ENCODE results near the gene HERC2. TPM values are rescaled to one million over a fixed set of nuclear protein-coding genes. Genes with fewer than 3 reads are reported as not detected.
A peak's percentile ranks its signal among the peaks of the same experiment; 100 is the strongest.

Gene HERC2
- total RNA-seq, 1 donor from 2014 or later = 111 TPM

- H3K9me3 Mint-ChIP-seq (ENCODE audit: unreplicated experiment) = peaks cover 22% of the 10 kb centered on the region
- no peak for DNase-seq
- H3K27me3 Mint-ChIP-seq (ENCODE audit: unreplicated experiment) = peaks cover 30% of the 10 kb centered on the region
- H3K4me1 Mint-ChIP-seq (ENCODE audit: low read depth, unreplicated experiment) = peaks cover 34% of the 10 kb centered on the region
- H3K27ac Mint-ChIP-seq (ENCODE audit: unreplicated experiment) = peak overlapping the region; percentile 23
- H3K36me3 Mint-ChIP-seq (ENCODE audit: unreplicated experiment) = no peaks in the 10 kb centered on the region
- no peak for TF ChIP-seq CTCF (IDR thresholded peaks at IDR 0.05; ENCODE audit: partially characterized antibody, unreplicated experiment)
- peak overlapping the region; percentile 81 for H3K4me3 Mint-ChIP-seq (ENCODE audit: unreplicated experiment)
These were observed 222.3 kb downstream of the HERC2 start for GRCh38 chr15:28099555-28100140.

GRCh38 chr15:28098766-28099554 is 223.0 kb downstream of the HERC2 start, which contains the start of gene OCA2:
OCA2 (minus strand) TSS chr15:28099315; CDS start chr15:28081874, 17,441 bp downstream.
- Mint-ChIP-seq H3K4me3 (ENCODE audit: unreplicated experiment) (peak within 1 kb of the TSS; percentile 81), H3K36me3 (ENCODE audit: unreplicated experiment) (no peaks in the 10 kb centered on the region), H3K9me3 (ENCODE audit: unreplicated experiment) (peaks cover 22% of the 10 kb centered on the region), H3K27ac (ENCODE audit: unreplicated experiment) (peak within 1 kb of the TSS; percentile 23), H3K27me3 (ENCODE audit: unreplicated experiment) (peaks cover 30% of the 10 kb centered on the region), H3K4me1 (ENCODE audit: low read depth, unreplicated experiment) (peaks cover 31% of the 10 kb centered on the region)
- peak; percentile 88 for DNase-seq
- peak; percentile 84 for TF ChIP-seq CTCF (IDR thresholded peaks at IDR 0.05; ENCODE audit: partially characterized antibody, unreplicated experiment)

- Mint-ChIP-seq H3K9me3 (ENCODE audit: unreplicated experiment) (peaks cover 22% of the 10 kb centered on the region), H3K27ac (ENCODE audit: unreplicated experiment) (no peak overlapping the region)
- DNase-seq = no peak
These were observed 223.6 kb downstream of the HERC2 start for GRCh38 chr15:28098360-28098765.

GRCh38 chr15:28097656-28098359 is 224.2 kb downstream of the HERC2 start:
- Mint-ChIP-seq H3K4me1 (ENCODE audit: low read depth, unreplicated experiment) (peaks cover 31% of the 10 kb centered on the region), H3K36me3 (ENCODE audit: unreplicated experiment) (no peaks in the 10 kb centered on the region), H3K27ac (ENCODE audit: unreplicated experiment) (peak overlapping the region; percentile 79), H3K4me3 (ENCODE audit: unreplicated experiment) (peak overlapping the region; percentile 83), H3K9me3 (ENCODE audit: unreplicated experiment) (peaks cover 22% of the 10 kb centered on the region), H3K27me3 (ENCODE audit: unreplicated experiment) (peaks cover 31% of the 10 kb centered on the region)
- DNase-seq = no peak
- TF ChIP-seq CTCF (IDR thresholded peaks at IDR 0.05; ENCODE audit: partially characterized antibody, unreplicated experiment) = no peak

More at GRCh38 chr15:28098360-28098765, 223.6 kb downstream of the HERC2 start:
- TF ChIP-seq CTCF (IDR thresholded peaks at IDR 0.05; ENCODE audit: partially characterized antibody, unreplicated experiment) = no peak
- peaks cover 31% of the 10 kb centered on the region for H3K4me1 Mint-ChIP-seq (ENCODE audit: low read depth, unreplicated experiment)
- H3K27me3 Mint-ChIP-seq (ENCODE audit: unreplicated experiment) = peaks cover 32% of the 10 kb centered on the region
- no peaks in the 10 kb centered on the region for H3K36me3 Mint-ChIP-seq (ENCODE audit: unreplicated experiment)
- H3K4me3 Mint-ChIP-seq (ENCODE audit: unreplicated experiment) = peak overlapping the region; percentile 69
